OCI-LY1 (cell line): Measurements from ENCODE around the gene CD244.

Experiments
- CTCF ChIP-seq: fragments of 200-600 bp; sonication (generic), shearing (Covaris generic); IDR thresholded peaks from 2 replicates; pipeline ENCODE4 v1.5.1; 2017; ENCODE audit warnings: mild to moderate bottlenecking, antibody characterized with exemption, low read length, moderate library complexity, mixed read lengths
- EZH2 ChIP-seq: fragments of 200-600 bp; sonication (generic), shearing (Covaris generic); IDR thresholded peaks from 2 replicates; pipeline ENCODE4 v1.8.0; 2017; ENCODE audit warnings: borderline replicate concordance, mixed run types, mild to moderate bottlenecking, antibody characterized with exemption, low read length, moderate library complexity, mixed read lengths

GRCh38 chr1:160888926-160889325 is 26.2 kb upstream of the CD244 start:
- TF ChIP-seq EZH2 (no peak), CTCF (no peak)
